Esophagus squamous epithelium (tissue), 5 donors: ENCODE data around the gene NUDT22. TPM values are rescaled to one million over a fixed set of nuclear protein-coding genes. Genes with fewer than 3 reads are reported as not detected.

ENCODE experiments used
- DNase-seq: peaks from one replicate; lab custom pipeline; 2025; lab: John Stamatoyannopoulos, UW
- H3K27ac ChIP-seq, 4 donors: fragments of 200-600 bp; sonication (generic); one replicate each; pipeline ENCODE4 v1.5.1; 2016 to 2019; ENCODE audit warnings: mild to moderate bottlenecking in 1 of 4
- H3K27me3 ChIP-seq, 4 donors: fragments of 200-600 bp; sonication (generic); 1 replicate in 3 of 4; 2 replicates in 1 of 4; pipeline versions ENCODE4 v1.5.1 to v1.6.0; 2017 to 2021; ENCODE audit warnings: antibody characterized with exemption in 1 of 4
- H3K36me3 ChIP-seq, 3 donors: fragments of 200-600 bp; sonication (generic); one replicate each; pipeline ENCODE4 v1.5.1; 2016 to 2019
- H3K4me1 ChIP-seq, 3 donors: fragments of 200-600 bp; sonication (generic); one replicate each; pipeline ENCODE4 v1.5.1; 2017 to 2019
- H3K4me3 ChIP-seq, 4 donors: fragments of 200-600 bp; sonication (generic); 1 replicate in 3 of 4; 2 replicates in 1 of 4; pipeline ENCODE4 v1.5.1; 2016 to 2019; ENCODE audit warnings: mild to moderate bottlenecking in 2 of 4, moderate library complexity in 1 of 4
- H3K9me3 ChIP-seq, 3 donors: fragments of 200-600 bp; sonication (generic); one replicate each; pipeline ENCODE4 v1.5.1; 2016 to 2019
- POLR2A ChIP-seq, 4 donors: fragments of 450-650 bp; IDR thresholded peaks; one replicate each; pipeline ENCODE4 v1.6.1; 2017; ENCODE audit warnings: antibody characterized with exemption in 4 of 4, mild to moderate bottlenecking in 4 of 4, moderate library complexity in 3 of 4
- WGBS, 2 donors: methylation state at CpG; one replicate each; pipeline ENCODE4 v1.1.5; 2018; 5-methylcytosine and 5-hydroxymethylcytosine counted together
- intact Hi-C: fragments of 100-400 bp; cut with DNase I; formaldehyde crosslinking; loops from one replicate; pipeline ENCODE4 v1.15.0; 2022
- total RNA-seq, 4 donors: library from RNA; depleted of rRNA; stranded (reverse); fragments of >200 nt; gene quantifications; one replicate each; pipeline ENCODE4 v1.1.0, GENCODE V29; 2016
- TF ChIP-seq, protein P1 (sequence below), 6 experiments: fragments of 450-650 bp in 4 of 6; fragments of 200-600 bp in 2 of 6; sonication (generic) in 2 of 6; IDR thresholded peaks; one replicate each; pipeline ENCODE4 v1.5.1; 2016 to 2019; ENCODE audit warnings: antibody characterized with exemption in 6 of 6, mild to moderate bottlenecking in 4 of 6, moderate library complexity in 4 of 6
- donor health status: DM: yes; HTN: yes; CAD: no.

Gene NUDT22
- total RNA-seq, 4 donors from 2014 or later, result 44.0 to 60.1 (median 50.7) TPM

DNA sequence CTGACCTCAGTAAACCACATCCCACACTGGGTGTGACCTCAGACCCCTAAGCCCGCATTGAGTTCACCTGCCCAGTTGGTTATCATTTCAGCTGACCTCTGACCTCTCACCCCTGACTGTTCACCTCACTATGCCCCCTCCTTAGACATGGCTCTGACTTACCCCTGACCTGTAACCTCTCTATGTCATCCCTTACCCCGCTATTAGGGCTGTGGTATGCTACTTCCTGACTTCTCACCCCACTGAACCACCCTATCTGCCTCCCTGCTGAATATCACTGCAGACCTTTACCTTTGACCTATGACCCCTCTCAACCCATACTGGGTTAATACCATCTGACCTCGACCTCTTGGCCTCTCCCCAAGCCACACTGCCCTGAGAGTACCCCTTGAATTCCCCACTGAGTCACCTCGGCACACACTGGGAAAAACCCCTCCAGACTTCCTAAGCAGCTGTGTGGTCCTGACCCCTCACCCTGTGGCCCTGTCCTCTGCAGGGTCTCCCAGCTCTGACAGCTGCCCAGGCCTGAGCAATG lies 33.5 kb downstream of the NUDT22 start:
- H3K27me3 ChIP-seq, result no peaks in the 10 kb centered on the region
- DNase-seq, result no peak
- 73 to 77% methylated on average over 3 to 4 of the region's 4 CpGs for WGBS, 2 donors
- intact Hi-C loops, result no loop called here
- peaks cover 0 to 20% (median 0%) of the 10 kb centered on the region in 3 donors for H3K4me1 ChIP-seq
- H3K9me3 ChIP-seq, result no peaks in the 10 kb centered on the region
- no peak overlapping the region for H3K4me3 ChIP-seq
- H3K36me3 ChIP-seq, result peaks cover 54 to 100% (median 60%) of the 10 kb centered on the region in 3 donors
- no peak overlapping the region for H3K27ac ChIP-seq
- TF ChIP-seq, protein P1, sequence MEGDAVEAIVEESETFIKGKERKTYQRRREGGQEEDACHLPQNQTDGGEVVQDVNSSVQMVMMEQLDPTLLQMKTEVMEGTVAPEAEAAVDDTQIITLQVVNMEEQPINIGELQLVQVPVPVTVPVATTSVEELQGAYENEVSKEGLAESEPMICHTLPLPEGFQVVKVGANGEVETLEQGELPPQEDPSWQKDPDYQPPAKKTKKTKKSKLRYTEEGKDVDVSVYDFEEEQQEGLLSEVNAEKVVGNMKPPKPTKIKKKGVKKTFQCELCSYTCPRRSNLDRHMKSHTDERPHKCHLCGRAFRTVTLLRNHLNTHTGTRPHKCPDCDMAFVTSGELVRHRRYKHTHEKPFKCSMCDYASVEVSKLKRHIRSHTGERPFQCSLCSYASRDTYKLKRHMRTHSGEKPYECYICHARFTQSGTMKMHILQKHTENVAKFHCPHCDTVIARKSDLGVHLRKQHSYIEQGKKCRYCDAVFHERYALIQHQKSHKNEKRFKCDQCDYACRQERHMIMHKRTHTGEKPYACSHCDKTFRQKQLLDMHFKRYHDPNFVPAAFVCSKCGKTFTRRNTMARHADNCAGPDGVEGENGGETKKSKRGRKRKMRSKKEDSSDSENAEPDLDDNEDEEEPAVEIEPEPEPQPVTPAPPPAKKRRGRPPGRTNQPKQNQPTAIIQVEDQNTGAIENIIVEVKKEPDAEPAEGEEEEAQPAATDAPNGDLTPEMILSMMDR (IDR thresholded peaks at IDR 0.05), result no peak
- no peak for TF ChIP-seq POLR2A (IDR thresholded peaks at IDR 0.05)

DNA sequence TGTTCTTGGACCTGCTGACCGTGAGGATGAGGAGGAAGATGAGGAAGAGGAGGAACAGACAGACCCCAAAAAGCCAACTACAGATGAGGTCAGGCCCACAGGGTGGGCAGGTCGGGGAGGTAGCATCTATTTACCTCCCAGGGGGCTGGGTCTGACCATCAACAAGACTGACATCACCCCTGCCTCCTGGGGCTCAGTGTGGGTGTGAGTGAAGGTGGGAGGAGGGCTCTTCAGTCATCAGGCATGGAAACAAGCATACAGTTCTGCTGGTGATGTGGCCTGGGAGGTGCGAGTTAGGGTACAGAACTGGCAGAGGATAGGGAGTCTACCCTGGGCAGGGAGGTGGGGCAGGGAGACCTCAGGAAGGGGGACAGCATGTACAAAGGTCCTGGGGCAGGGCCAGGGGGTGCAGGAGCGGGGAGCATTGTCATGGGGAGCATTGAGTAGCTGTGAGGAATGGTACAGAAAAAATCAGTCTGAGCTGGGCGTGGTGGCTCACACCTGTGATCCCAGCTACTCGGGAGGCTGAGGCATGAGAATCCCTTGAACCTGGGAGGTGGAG lies 34.2 kb downstream of the NUDT22 start:
- intact Hi-C loops, result no loop called here
- H3K27me3 ChIP-seq, result no peaks in the 10 kb centered on the region
- TF ChIP-seq, protein P1 (IDR thresholded peaks at IDR 0.05), result no peak
- no peak for TF ChIP-seq POLR2A (IDR thresholded peaks at IDR 0.05)
- H3K27ac ChIP-seq, result no peak overlapping the region
- no peak for DNase-seq
- peaks cover 56 to 100% (median 59%) of the 10 kb centered on the region in 3 donors for H3K36me3 ChIP-seq
- WGBS, 2 donors, result 76 to 93% methylated on average over 5 to 6 of the region's 6 CpGs
- H3K4me3 ChIP-seq, result no peak overlapping the region
- H3K4me1 ChIP-seq, result peaks cover 0 to 20% (median 0%) of the 10 kb centered on the region in 3 donors
- H3K9me3 ChIP-seq, result no peaks in the 10 kb centered on the region

DNA sequence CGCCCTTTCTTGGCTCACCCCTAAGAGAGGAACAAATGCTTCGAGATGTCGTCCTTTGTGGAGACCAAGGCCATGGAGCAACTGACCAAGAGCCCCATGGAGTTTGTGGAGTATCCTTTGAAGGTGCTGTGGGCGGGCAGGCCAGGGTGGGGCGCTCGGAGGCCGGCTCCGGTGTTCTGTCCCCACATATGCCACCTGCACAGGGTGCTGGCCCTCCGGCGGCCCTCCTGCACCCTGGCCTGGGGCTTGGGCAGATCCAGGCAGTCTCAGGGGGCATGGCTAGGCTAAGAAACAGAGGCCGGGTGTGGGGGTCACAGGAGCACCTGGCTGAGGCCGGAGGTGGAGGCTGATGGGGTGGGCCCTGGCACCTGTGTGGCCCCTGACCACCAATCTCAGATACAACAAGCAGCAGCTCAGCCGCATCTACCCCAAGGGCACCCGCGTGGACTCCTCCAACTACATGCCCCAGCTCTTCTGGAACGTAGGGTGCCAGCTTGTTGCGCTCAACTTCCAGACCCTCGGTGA lies 35.5 kb downstream of the NUDT22 start:
- H3K4me1 ChIP-seq, result peaks cover under 1 to 17% (median 2%) of the 10 kb centered on the region in 3 donors
- H3K9me3 ChIP-seq, result no peaks in the 10 kb centered on the region
- H3K27me3 ChIP-seq, result no peaks in the 10 kb centered on the region
- intact Hi-C loops, result no loop called here
- peaks cover 51 to 100% (median 55%) of the 10 kb centered on the region in 3 donors for H3K36me3 ChIP-seq
- no peak overlapping the region for H3K27ac ChIP-seq
- 88 to 94% methylated on average over 4 to 5 of the region's 18 CpGs for WGBS, 2 donors
- H3K4me3 ChIP-seq, result no peak overlapping the region
- no peak for DNase-seq
- TF ChIP-seq, protein P1 (IDR thresholded peaks at IDR 0.05), result no peak
- TF ChIP-seq POLR2A (IDR thresholded peaks at IDR 0.05), result no peak

DNA sequence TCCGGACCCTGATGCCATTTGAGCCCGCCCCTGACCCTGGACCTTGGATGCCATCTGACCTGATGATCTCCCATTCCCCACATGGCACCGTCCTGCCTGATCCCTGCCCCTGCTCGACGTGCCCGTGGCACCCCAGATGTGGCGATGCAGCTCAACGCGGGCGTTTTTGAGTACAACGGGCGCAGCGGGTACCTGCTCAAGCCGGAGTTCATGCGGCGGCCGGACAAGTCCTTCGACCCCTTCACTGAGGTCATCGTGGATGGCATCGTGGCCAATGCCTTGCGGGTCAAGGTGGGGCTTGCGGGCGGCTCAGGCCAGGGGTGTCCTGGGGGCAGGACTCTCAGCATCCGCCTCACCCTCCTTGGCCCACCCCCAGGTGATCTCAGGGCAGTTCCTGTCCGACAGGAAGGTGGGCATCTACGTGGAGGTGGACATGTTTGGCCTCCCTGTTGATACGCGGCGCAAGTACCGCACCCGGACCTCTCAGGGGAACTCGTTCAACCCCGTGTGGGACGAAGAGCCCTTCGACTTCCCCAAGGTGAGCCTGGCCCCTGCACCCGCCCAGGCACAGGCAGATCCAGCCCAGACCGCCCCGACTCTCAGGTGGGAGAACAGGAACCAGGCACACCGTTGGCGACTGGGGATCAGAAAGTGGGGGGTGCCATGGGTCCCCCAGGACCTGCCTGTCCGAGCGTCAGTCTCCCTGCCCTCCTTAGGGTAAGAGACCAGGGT lies 36.4 kb downstream of the NUDT22 start:
- H3K4me1 ChIP-seq, result peaks cover 9 to 22% (median 9%) of the 10 kb centered on the region in 3 donors
- 89 to 97% methylated on average over 10 to 15 of the region's 42 CpGs for WGBS, 2 donors
- H3K27ac ChIP-seq, result no peak overlapping the region
- H3K36me3 ChIP-seq, result peaks cover 50 to 97% (median 54%) of the 10 kb centered on the region in 3 donors
- H3K27me3 ChIP-seq, result no peaks in the 10 kb centered on the region
- no peak for DNase-seq
- H3K9me3 ChIP-seq, result no peaks in the 10 kb centered on the region
- H3K4me3 ChIP-seq, result no peak overlapping the region
- intact Hi-C loops, result no loop called here
- TF ChIP-seq, protein P1 (IDR thresholded peaks at IDR 0.05), result no peak
